Duodenal mucosa (tissue), 2 donors: Measurements from ENCODE around the gene GABPA.
"Not testable (repeated sequence)": the region's sequence is repeated elsewhere in the genome, so short reads cannot be mapped to it uniquely, and the experiment has no call there.

ENCODE experiments used
- H3K27ac ChIP-seq: one replicate; pipeline ENCODE4 v1.7.0; 2013; ENCODE audit warnings: low read depth, low read length
- H3K27me3 ChIP-seq, 2 donors: one replicate each; pipeline ENCODE4 v1.7.0; 2013; ENCODE audit warnings: low read length in 2 of 2, control low read depth in 1 of 2; ENCODE audit not compliant: insufficient read depth in 2 of 2, control insufficient read depth in 1 of 2
- H3K36me3 ChIP-seq, 2 donors: one replicate each; pipeline ENCODE4 v1.7.0; 2013; ENCODE audit warnings: low read length in 2 of 2, control low read depth in 1 of 2; ENCODE audit not compliant: insufficient read depth in 2 of 2, control insufficient read depth in 1 of 2
- H3K4me1 ChIP-seq, 2 donors: one replicate each; pipeline ENCODE4 v1.7.0; 2013; ENCODE audit warnings: low read length in 2 of 2, control low read depth in 1 of 2; ENCODE audit not compliant: insufficient read depth in 2 of 2, control insufficient read depth in 1 of 2
- H3K4me3 ChIP-seq, 2 donors: one replicate each; pipeline ENCODE4 v1.7.0; 2013; ENCODE audit warnings: low read length in 2 of 2, low read depth in 1 of 2
- H3K9ac ChIP-seq, 2 donors: one replicate each; pipeline ENCODE4 v1.7.0; 2013; ENCODE audit warnings: low read length in 2 of 2, low read depth in 1 of 2
- H3K9me3 ChIP-seq, 2 donors: one replicate each; pipeline ENCODE4 v1.7.0; 2013; ENCODE audit warnings: low read length in 2 of 2, control low read depth in 1 of 2; ENCODE audit not compliant: control insufficient read depth in 1 of 2

Gene GABPA

GRCh38 chr21:25709684-25710265 is 25.0 kb upstream of the GABPA start:
- Histone ChIP-seq H3K36me3 (no peaks in the 10 kb centered on the region), H3K4me3 (no peak overlapping the region), H3K9me3 (no peaks in the 10 kb centered on the region), H3K9ac (no peak overlapping the region), H3K4me1 (no peaks in the 10 kb centered on the region), H3K27ac (no peak overlapping the region), H3K27me3 (no peaks in the 10 kb centered on the region)

GRCh38 chr21:25710550-25710949 is 24.2 kb upstream of the GABPA start:
- Histone ChIP-seq H3K27ac (no peak overlapping the region), H3K4me3 (no peak overlapping the region), H3K36me3 (peaks cover 0 to 4% of the 10 kb centered on the region in 2 donors), H3K9me3 (no peaks in the 10 kb centered on the region), H3K27me3 (no peaks in the 10 kb centered on the region), H3K4me1 (no peaks in the 10 kb centered on the region), H3K9ac (no peak overlapping the region)

- not testable (repeated sequence) for H3K27ac ChIP-seq, H3K9me3 ChIP-seq, H3K27me3 ChIP-seq, H3K9ac ChIP-seq, H3K4me3 ChIP-seq, H3K36me3 ChIP-seq, H3K4me1 ChIP-seq
Measured at GRCh38 chr21:25714066-25714465, 20.7 kb upstream of the GABPA start.

GRCh38 chr21:25717491-25718147 is 17.2 kb upstream of the GABPA start:
- Histone ChIP-seq H3K27ac (no peak overlapping the region), H3K27me3 (no peaks in the 10 kb centered on the region), H3K9ac (no peak overlapping the region), H3K4me3 (no peak overlapping the region), H3K4me1 (no peaks in the 10 kb centered on the region), H3K9me3 (no peaks in the 10 kb centered on the region), H3K36me3 (peaks cover 8 to 21% of the 10 kb centered on the region in 2 donors)

GRCh38 chr21:25721987-25722386 is 12.8 kb upstream of the GABPA start:
- H3K4me3 ChIP-seq = no peak overlapping the region
- no peak overlapping the region for H3K27ac ChIP-seq
- H3K9me3 ChIP-seq = no peaks in the 10 kb centered on the region
- H3K4me1 ChIP-seq = no peaks in the 10 kb centered on the region
- H3K36me3 ChIP-seq = peaks cover 22 to 53% of the 10 kb centered on the region in 2 donors
- H3K9ac ChIP-seq = no peak overlapping the region
- no peaks in the 10 kb centered on the region for H3K27me3 ChIP-seq

GRCh38 chr21:25722631-25723030 is 12.1 kb upstream of the GABPA start:
- Histone ChIP-seq H3K4me1 (no peaks in the 10 kb centered on the region), H3K9me3 (no peaks in the 10 kb centered on the region), H3K4me3 (no peak overlapping the region), H3K27ac (no peak overlapping the region), H3K36me3 (peaks cover 25 to 60% of the 10 kb centered on the region in 2 donors), H3K9ac (no peak overlapping the region), H3K27me3 (no peaks in the 10 kb centered on the region)

- Histone ChIP-seq H3K9me3 (no peaks in the 10 kb centered on the region), H3K36me3 (peaks cover 19 to 30% of the 10 kb centered on the region in 2 donors), H3K27me3 (no peaks in the 10 kb centered on the region), H3K9ac (no peak overlapping the region), H3K27ac (no peak overlapping the region), H3K4me3 (no peak overlapping the region), H3K4me1 (peaks cover 21 to 23% of the 10 kb centered on the region in 2 donors)
Measured at GRCh38 chr21:25732091-25732760, 2.5 kb upstream of the GABPA start.

- H3K4me1 ChIP-seq = peaks cover 21 to 24% of the 10 kb centered on the region in 2 donors
Measured at GRCh38 chr21:25733859-25734653, 716 bp upstream of the GABPA start.

GRCh38 chr21:25734654-25734903 is 193 bp upstream of the GABPA start:
- Histone ChIP-seq H3K36me3 (peaks cover 3 to 6% of the 10 kb centered on the region in 2 donors), H3K27me3 (no peaks in the 10 kb centered on the region), H3K9ac (peak overlapping the region; percentile 96), H3K27ac (peak overlapping the region; percentile 99), H3K4me3 (peak overlapping the region; percentile 88 to 96), H3K4me1 (peaks cover 21 to 24% of the 10 kb centered on the region in 2 donors), H3K9me3 (no peaks in the 10 kb centered on the region)

More at GRCh38 chr21:25733859-25734653, 716 bp upstream of the GABPA start:
- Histone ChIP-seq H3K4me3 (peak overlapping the region; percentile 88 to 96), H3K27ac (peak overlapping the region; percentile 99), H3K9me3 (no peaks in the 10 kb centered on the region), H3K9ac (peak overlapping the region; percentile 96), H3K27me3 (no peaks in the 10 kb centered on the region), H3K36me3 (peaks cover 4 to 12% of the 10 kb centered on the region in 2 donors)
